DMS 273 treated with DMSO at 0.1 percent for 48 hours (cell line): ENCODE results near the gene ACTL8.
A peak's percentile ranks its signal among the peaks of the same experiment; 100 is the strongest.

Experiments used
- DNase-seq: peaks from one replicate; lab custom pipeline; 2025; lab: John Stamatoyannopoulos, UW

ACTL8 gene

DNA sequence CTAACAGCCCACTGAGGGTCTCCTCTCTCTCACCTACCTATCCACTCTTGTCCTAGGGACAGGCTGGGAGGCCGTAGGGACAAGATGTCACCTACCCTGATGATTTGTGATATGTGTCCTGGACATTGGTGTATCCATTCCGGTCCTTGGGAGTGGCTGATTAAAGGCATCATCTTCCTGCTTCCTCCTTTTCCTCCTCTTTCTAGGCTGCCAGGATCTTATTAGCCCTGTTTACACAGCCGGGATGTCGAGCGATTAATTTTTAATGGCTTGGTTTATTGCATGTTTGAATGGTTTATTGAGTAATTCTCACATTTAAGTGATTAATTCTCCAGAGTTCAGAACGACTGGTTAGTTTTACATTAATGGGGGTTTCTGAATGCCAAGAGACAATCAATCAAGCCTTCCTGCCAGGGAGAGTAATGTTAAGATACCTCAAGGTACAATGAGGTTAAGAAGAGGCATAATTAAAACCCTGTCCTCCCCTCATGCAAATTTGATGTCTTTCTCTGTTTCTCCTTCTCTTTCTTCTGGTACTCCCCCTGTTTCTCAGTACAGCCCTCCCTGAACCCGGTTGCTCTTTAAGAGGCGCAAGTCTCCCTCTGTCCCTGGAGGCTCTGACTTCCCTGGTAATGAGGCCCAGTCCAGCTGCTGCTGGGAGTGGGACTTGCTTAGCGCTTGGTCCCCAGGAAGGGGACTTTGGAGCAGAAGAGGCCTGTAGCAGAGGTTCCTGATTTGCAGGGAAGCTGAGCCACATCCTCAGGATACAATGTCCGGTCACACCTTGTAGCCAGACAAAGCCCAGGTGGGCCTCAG, 50.9 kb downstream of the ACTL8 start:
- DNase-seq = no peak

DNA sequence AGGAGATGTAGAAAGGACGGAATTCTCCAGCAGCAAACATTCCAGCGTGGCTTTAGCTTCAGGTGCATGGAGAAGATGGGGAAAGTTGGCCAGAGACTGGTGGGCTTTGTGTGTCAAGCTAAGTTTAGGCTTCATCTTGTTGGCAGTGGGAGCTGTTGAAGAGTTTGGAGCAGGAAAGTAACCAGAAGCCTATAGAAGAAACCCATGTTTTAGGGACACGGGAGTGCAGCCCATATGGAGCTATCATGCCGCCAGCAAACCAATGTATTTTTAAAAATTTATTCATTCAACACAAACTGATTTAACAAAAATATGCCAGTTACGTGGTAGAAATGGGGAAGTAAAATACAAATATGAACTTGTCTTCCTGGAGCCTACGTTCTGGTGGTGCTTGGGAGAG, 53.7 kb downstream of the ACTL8 start:
- no peak for DNase-seq

DNA sequence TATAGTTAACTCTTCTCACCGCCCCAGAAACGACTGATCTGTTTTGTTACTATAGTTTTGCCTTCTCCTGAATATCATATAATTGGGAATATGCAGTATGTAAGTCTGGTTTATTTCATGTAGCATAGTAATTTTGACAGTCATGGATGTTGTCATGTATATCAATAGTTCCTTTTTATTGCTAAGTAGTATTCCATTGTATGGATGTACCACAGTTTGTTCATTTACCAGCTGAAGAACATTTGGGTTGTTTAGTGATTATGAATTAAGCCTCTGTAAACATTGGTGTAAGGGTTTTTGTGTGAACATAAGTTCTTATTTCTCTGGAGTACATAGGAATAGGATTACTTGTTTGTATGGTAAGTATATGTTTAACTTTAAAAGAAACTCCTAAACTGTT, 55.5 kb downstream of the ACTL8 start:
- no peak for DNase-seq

DNA sequence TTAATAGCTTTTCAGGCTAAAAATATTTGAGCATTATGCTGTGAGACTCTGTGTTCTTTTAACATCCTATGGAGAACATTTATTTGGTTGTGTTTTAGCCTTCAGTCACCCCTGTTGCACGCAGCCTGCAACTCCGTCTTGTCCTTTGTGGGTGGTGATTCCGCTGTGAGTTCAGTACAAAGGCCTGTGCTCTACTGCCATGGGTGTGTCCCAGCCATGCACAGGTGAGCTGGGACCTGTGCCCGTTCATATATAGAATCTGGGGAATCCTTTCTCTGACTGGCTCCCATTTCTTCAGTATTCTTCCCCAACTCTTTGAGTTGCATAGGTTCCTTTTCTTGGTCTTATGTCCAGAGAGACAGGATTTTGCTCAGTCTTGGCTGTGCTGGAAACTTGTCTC, 61.4 kb downstream of the ACTL8 start:
- DNase-seq = no peak

DNA sequence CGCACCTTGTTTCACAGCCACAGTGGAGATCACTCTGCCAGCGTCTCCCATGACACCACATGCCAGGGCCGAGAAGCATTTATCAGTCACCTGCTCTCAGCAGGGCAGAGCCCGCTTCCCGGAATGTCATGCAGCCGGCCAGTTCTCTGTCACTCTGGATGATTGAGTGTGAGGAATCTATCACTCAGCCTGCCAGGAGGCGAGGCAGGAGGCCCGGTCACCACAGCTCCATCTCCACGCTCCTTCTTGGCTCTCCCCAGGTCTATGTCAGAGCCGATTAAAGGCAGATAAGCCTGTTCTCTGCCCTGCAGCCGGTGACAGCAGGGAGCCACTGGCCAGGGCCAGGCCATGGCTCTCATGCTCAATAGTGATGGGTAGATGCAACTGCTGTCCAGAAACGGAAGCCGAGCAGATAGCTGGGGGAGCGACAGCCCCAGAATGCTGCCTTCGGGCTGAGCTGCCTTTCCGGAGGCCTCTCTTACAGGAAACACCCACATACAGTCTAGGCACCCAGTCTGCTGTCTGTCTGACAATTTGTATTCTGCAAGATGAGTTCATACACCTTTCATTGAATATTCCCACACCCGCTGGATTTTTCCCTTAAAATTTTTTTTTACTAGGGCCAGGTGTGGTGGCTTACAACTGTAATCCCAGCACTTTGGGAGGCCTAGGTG, 64.1 kb downstream of the ACTL8 start:
- no peak for DNase-seq

DNA sequence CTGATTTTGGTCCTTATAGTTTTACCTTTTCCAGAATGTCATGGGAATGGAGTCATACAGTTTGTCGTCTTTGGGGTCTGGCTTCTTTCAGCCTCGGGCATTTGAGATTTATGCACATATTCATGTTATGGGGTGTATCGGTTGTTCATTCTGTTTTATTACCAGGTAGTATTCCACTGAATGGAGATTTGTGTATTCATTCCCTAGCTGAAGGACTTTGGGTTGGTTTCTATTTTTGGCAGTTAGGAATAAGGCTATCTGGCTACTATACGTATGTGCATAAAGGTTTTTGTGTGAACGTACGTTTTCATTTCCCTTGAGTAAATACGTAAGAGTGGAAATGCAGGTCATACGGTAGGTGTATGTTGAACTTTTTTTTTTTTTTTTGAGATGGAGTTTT, 65.1 kb downstream of the ACTL8 start:
- DNase-seq = no peak

DNA sequence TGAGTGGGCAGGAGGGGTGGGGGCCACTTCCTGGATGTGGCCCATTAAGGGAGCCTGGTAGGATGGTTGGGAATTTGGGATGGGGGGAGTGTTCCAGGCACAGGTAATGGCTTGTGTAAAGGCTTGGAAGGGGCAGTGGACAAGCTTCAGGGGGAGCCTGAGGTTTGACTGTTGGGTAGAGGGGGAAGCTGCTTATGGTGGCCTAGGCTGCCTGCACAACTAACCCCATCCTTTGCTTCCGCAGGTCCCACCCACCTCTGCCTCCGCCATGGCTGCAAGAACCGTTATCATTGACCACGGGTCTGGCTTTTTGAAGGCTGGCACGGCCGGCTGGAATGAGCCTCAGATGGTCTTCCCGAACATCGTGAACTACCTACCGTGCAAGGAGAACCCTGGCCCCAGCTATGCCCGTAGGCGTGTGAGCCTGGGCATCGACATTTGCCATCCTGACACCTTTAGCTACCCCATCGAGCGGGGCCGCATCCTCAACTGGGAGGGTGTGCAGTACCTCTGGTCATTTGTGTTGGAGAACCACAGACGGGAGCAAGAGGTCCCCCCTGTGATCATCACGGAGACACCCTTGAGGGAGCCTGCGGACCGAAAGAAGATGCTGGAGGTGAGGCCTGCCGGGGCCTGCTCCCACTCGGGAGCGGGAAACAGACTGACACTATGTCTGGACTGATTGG, 67.8 kb downstream of the ACTL8 start:
- no peak for DNase-seq

DNA sequence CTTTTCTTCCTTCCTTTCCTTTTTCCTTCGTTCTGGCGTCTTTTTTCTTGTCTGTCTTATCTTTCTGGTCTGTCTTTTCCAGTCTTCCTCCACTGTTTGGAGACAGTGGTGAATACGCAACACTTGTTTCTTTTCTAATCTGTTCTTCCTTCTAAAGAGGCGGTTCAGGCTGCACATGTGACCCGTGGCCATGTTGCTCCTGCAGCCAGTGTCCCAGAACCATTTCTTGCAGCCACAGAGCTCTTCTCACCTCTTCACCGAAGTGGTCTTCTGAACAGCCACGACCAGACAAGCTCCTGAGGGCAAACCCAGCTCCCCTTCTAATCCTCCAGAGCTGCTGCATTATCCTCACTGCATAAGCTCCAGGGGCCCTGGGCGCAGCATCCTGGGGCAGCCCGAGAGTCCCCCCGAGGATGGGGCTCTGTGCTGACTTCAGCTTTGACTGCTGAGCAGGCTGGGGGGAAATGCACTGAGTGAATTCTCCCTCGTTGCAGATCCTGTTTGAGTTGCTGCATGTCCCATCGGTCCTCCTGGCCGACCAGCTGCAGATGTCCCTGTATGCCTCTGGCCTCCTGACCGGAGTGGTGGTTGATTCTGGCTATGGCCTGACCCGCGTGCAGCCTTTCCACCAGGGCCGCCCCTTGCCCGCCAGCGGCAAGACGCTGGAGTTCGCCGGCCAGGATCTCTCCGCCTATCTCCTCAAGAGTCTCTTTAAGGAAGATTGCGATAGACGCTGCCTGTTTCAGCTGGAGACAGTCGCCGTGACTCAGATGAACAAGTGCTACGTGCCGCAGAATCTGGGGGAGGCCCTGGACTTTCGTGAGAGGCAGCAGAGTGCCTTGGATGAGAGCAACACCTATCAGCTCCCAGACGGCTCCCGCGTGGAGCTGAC, 70.4 kb downstream of the ACTL8 start:
- DNase-seq = no peak

DNA sequence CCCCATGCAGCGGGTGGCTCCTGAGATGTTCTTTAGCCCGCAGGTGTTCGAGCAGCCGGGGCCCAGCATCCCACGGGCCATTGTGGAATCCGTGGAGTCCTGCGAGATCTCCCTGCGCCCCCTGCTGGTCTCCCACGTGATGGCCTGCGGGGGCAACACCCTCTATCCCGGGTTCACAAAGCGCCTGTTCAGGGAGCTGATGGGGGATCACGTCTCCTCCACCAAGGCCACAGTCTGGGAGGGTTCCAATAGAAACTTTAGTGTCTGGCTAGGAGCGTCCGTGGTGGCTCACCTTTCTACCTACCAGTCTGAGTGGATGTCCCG, 71.0 kb downstream of the ACTL8 start:
- no peak for DNase-seq

DNA sequence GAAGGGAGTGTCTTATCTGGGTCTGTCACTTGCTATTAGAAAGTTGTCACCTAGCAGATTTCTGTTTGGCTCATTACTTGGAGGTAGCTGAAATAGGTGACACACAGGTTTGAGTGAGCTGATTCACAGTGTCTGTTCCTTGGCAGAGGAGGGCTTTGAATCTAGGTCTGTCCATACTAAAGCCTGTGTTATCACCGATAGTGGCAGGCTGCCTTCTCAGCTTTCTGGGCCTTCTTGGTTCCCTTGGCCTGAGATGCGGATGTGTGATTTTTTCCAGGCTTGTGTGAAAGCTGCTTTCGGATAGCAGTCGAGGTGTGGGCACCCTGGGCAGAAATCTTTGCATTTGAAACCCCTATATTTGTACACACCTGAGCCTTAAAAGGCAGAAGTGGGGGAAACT, 73.9 kb downstream of the ACTL8 start:
- DNase-seq = no peak

DNA sequence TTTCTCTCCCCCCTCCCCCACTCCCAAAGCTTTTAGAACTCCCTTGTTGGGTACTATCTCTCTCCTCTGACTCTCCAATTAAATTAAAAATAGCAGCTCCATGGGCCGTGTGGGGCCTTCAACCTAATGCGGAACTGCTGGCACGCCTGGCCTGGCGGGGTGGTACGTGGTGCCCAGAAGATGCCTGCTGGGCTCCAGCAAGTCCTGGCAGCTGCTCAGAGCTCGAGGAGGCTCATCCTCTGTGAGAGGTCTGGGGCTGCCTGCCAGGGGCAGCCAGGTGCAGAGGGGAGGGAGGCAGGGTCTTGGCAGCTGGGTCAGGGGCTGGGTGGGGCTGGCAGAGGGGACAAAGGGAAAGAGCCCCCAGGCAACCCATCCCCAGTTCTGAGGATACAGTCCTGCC, 74.4 kb downstream of the ACTL8 start:
- no peak for DNase-seq

DNA sequence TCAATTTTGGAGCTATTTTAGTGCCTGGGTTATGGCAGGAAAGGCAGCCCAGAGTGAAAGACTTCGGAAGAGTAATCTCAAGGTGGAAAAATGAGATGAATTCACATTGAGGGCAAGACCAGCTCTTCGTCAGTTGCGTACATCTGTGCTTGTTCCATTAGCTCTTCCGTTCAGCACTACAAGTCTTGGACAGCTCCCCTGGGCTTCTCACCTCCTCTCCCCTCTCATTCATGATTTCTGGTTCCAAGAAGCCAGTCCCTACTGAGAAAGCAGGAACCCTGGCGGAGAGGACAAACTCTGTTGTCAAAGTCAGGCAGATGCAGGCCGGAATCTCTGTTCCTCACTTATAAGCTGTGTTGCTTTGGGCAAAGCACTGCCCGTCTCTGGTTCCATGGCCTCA, 76.5 kb downstream of the ACTL8 start:
- no peak for DNase-seq

DNA sequence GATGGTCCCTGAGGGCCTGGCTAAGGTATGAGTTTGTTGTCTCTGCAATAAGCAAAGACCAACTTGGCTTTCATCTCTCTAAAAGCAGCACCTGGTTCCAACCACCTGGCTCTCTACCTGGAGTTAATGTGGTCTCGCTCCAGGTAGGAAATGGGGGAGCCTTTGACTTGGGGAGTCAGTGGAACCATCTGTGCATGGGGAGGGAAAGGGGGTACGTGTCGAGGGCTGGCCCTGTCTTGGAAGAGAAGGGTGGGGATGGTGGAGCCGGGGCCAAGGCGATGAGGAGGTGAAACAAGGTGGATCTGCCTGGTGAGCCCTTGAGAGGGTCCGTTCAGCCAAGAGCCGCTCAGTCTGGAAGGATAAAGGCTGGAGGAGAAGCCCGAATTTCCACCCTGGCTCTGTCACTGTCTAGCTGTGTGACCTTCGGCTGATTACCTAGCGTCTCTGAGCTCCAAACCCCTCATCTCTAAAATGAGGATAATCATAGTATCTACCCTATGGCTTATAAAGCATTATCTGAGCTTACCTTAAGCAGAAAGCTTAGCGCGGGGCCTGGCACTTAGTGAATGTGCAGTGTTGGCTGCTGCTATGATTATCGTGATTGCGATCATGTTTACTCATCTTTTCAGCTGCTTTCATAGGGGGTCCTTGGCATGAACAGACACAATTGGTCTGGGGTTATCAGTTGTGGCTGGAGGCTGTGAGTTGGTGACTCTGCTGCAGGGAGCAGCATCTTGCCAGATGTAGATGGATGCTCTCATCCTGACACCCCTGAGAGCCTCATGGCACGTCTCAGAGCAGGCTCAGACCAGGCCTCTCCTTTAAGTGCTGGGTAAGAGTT, 78.7 kb downstream of the ACTL8 start:
- no peak for DNase-seq

DNA sequence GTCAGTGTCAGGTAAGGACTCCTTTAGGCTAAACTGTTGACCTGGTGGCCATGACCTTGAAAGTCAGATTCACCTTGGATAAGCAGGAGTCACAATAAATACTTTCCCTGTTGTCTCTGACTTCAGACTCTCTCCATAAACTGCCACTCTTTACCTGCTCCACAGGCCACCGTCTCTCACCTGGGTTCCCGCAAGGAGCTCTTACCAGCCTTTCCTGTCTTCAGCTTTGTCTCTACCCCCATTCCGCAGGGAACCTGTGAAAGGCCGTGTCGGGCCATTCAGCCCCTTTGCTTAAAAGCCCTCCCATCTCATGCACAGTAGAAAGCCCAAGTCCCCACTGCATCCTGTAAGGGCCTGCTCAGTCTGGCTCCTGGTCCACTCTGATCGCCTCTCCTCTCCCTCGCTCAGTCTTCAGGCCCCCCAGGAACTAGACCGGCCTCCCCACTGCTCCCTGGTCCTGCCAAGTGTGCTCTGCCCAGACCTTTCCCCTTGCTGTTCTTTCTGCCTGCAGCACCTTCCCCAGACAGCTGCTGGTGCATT, 79.5 kb downstream of the ACTL8 start:
- no peak for DNase-seq

DNA sequence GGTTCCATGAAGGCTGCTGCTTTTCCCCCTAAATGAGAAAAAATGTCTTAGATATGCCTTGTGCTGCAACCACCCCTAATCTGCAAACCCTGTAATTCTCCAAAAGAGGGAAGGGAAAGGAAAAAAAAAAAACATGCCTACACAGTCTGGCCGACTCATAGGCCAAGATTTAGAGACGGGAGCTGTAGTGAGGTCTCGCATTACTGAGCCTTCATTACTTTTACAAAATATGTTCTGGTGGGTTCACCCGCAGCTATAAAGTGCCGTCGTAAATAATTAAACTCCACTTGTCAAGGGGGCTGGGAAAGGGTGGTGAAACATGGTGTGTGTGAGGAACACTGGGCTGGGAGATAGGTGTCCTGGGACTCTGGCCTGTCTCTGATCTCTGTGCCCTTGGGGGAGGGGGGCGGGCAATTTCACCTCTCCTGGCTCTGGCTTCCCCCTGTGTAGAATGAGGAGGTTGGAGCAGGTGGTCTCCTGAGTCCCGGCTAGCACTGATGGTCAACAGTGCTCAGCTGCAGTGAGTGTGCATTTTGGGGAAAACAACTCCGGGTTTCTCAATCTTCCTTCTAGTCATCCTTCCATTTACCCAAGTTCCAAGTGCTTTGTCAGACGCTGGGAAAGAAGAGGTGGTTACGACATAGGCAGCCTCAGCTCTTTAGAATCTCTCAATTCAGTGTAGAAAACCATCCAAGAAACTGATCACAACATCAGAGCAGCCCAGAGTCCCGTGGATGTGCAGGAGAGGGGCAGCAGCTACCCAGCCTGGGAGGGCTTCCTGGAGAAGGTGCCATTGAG, 82.3 kb downstream of the ACTL8 start:
- no peak for DNase-seq

DNA sequence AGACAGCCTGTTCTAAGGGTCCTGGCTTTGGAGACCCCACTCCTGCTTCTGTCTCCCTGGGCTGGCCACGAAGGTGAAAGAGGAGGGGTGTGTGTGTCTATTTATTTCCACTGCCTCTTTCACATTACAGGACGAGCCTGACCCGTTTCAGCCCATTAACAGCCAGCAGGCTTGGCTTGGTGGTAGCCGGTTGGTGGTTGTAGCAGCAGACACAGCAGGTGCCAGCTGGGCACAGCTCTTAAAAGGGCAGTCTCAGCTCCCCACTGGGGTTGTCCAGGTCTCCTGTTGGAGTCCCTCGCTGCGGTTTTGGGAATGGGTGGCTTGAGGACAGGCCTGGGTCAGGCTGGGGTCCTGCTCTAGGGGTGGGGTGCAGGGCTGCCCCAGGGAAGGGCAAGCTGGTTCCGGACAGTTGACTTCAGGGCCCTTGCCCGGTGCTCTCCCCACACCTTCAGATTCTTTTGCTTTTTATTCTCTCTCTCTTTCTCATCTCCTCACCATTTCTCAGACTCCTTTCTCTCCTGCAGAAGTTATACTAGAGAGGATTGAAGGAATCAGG, 84.6 kb downstream of the ACTL8 start:
- DNase-seq = no peak

DNA sequence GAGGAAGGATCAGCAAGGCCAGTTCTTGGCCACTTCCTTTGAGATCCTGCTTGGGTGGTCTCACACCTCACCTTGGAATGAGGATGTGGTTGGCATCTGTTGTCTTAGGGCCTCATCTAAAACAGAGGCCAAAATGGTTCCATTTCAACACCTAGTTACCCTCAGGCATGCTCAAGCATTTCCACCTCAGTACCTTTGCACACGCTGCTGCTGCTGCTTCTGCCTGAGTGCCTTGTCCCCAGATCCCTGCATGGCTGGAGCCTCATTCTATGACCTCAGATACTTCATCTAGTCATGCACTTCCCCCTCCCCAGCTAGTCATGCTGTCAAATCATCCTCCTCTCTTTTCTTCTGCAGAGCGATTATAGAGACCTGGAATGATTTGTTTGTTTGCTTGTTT, 86.8 kb downstream of the ACTL8 start:
- DNase-seq = no peak

DNA sequence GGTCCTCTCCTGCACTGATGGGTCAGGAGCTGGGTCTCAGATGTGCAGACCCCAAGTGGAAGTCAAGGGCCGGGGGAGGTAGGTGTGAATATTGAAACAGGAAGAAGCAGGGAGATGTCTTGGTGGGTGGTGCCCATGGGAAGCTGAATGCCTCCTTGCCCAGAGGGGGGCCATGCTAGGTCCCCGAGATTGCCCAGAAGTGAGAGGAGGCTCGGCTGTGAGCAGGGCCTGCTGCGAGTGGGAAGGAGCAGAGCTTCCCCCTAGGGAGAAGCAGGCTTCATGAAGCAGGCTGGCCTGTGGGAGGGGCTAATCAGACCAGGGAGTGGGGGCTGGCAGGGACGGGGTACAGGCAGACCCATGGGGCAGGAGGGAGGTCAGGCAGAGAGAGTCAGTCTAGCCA, 87.6 kb downstream of the ACTL8 start:
- no peak for DNase-seq

DNA sequence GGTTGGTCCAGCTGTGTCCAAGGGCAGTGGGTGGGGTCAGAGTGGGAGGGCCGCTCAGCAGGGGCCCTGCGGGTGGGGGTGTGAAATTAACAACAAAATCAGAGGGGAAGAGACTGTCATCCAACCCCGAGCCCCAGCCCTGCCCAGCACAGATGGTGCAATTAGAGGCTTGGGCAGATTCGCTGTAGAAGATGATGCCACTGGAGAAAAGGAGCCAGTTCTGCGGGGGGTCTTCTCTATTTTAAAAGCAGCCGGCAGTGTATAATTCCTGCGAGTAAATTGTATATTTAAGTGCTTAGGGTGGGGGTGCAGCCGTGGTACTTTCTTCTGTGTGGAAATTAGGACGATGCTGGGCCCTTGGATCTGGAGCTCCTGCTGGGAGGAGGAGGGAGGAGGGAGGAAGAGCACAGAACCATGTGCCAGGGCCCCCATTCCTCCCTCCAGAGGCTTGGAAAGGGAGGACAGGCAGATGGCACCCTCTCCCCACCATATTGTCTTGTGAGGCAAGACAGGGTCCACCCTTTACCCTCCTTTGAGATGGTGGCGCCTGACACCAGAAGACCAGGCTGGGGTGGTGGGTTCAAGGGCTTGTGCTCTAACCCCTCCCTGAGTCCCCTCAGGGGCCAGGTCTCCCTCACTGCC, 89.2 kb downstream of the ACTL8 start:
- DNase-seq = peak; percentile 92
